NCI-H82 treated with DMSO at 0.1 percent for 48 hours (cell line): ENCODE measurements around the gene TMEM183A.

Experiments used
- DNase-seq: peaks from one replicate; lab custom pipeline; 2025; ENCODE audit not compliant: unreplicated experiment; lab: John Stamatoyannopoulos, UW

Gene TMEM183A

DNA sequence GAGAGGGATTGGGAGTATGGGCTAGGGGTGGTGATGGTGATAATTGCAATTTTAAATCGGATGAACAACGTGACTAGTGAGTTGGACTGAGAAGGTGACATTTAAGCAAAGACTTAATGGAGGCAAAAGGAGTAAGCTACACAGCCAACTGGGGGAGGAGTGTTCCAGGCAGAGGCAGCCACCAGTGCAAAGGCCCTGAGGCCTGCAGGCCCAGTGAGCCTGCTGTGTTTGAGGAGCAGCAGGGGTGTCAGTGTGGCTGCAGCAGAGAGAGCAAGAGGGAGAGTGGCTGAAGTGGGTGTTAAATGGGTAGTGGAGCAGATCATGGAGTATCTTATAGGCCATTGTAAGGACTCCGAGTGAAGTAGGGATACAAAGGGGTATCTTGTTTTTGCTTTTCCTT is 59.8 kb downstream of the TMEM183A start:
- DNase-seq = no peak

DNA sequence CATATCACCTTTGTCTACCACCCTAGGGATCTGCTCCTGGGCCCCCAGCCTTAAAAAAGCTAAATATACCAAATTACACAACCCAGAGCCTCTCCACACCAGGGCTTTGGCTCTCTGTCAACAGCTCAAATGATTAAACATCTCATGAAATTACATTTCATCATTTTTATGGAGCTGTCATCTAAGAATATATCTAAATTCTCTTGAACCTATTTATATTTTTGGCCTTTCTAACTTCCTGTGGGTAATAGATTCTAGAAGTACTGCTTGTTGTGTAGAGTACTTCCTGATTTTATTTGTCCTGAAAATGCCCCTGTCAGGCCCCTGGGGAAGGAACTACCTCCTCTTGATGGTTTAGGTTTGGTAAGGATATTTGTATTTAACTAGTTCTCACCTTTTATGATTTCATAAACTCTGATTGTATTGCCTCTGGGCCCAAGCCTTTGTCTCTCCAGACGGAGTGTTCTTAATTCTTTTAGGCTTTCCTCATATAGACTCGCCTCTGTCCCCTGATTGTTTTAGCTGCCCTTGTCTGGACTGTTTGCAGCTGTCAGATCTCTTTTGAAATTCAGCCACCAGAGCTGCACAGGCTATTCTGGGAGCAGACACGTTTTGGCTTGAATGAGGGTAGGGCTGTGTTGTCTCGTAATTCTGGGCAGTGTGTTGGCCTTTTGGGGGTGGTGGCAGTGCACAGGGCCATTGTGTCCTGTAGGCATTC is 62.0 kb downstream of the TMEM183A start:
- DNase-seq = no peak

DNA sequence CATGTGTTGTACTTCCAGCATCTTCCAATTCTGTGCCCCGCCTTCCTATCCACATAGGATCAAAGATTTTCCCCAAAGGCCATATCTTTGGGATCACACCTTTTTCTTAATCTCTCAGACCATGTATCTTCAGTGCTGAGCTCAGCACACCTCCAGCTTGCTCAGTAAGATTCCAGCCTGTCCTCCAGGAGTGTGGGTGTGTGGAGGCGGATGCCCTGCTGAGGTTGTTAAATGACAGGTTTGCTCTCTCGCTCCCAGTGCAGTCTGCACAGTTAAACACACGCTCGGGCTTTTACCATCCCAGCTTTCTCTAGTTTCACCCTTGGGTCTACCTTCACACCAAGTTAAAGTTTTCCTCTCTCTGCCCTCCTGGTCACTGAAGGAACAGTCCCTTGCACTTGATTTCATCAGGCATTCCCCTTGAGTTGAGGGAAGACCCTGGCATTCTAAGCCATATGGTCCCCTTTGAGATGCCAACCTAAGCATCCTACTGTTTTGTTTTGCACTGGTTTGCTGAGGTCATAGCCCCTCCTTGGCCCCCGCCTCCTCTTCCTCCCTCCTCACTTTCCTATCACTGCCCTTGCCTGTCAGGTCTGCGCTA is 64.9 kb downstream of the TMEM183A start:
- no peak for DNase-seq

DNA sequence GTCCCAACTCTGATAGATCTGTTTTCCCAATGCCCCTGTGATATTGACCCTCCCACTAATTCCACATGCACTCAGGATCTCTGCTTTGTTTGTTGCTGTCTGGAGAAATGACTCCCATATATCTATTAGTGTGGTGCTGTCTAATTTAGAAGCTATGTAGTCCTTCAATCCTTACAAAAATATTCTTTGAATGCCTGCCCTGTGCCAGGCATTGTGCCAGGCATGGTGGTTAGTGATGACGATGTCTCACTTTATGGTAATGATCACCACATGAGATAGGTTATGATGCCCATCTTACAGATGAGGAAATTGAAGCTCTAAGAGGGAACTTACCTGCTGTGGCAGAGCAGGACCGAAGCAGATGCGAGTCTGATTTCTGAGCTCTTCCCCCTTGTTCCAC is 65.7 kb downstream of the TMEM183A start:
- no peak for DNase-seq

DNA sequence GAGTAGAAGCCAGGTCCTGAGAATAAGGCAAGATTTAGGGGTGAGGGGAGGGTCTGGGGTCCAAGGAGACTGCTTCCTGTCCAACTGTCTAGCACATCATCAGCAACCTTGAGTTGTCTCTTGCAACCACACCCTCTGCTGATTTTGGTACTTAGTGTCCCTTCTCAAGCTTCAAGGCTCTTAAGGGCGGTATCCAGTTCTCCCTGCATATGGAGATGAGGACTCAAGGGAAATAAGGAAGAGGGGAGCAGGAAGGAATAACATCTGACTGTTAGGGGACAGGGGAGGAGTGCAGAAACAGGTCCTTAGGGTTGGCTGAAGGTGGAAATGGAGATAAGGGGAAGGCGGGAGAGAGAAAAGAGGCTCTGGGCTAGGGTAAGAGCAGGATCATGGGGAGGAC is 66.3 kb downstream of the TMEM183A start:
- DNase-seq = no peak
